Progenitor cell of endocrine pancreas (in vitro differentiated cells): Measurements from ENCODE around the gene PAPOLB. TPM values are rescaled to one million over a fixed set of nuclear protein-coding genes. Genes with fewer than 3 reads are reported as not detected.

Experiments used
- DNase-seq: peaks from one replicate; pipeline ENCODE4 v3.0.0; 2021; ENCODE audit warnings: low spot score; ENCODE audit not compliant: unreplicated experiment
- H3K27ac Mint-ChIP-seq: 2 replicates; pipeline ENCODE4 v1.8.0; 2021; ENCODE audit warnings: mild to moderate bottlenecking, moderate library complexity, mixed read lengths
- H3K27me3 Mint-ChIP-seq: 2 replicates; pipeline ENCODE4 v1.8.0; 2021; ENCODE audit warnings: mixed read lengths
- H3K36me3 Mint-ChIP-seq: 2 replicates; pipeline ENCODE4 v1.8.0; 2022; ENCODE audit warnings: mixed read lengths; ENCODE audit not compliant: insufficient read depth
- H3K4me1 Mint-ChIP-seq: 2 replicates; pipeline ENCODE4 v1.8.0; 2021; ENCODE audit warnings: low read depth, mixed read lengths
- H3K4me3 Mint-ChIP-seq: 2 replicates; pipeline ENCODE4 v1.8.0; 2021; ENCODE audit warnings: low read depth, mild to moderate bottlenecking, moderate library complexity, mixed read lengths
- H3K9me3 Mint-ChIP-seq: 2 replicates; pipeline ENCODE4 v1.8.0; 2021; ENCODE audit warnings: low read depth, mixed read lengths
- CTCF ChIP-seq: fragments of 200-600 bp; sonication (generic); IDR thresholded peaks from one replicate; pipeline ENCODE4 v1.5.0; 2021; ENCODE audit warnings: antibody characterized with exemption, mild to moderate bottlenecking; ENCODE audit not compliant: unreplicated experiment
- total RNA-seq: library from RNA; stranded (reverse); gene quantifications from 2 replicates; pipeline ENCODE4 v1.2.1, GENCODE V29; 2021

Gene PAPOLB
- total RNA-seq, 1 donor from 2014 or later: 0.10 TPM

GRCh38 chr7:4817178-4817901 is 44.5 kb downstream of the PAPOLB start:
- DNase-seq: no peak
- no peak overlapping the region for H3K4me3 Mint-ChIP-seq
- H3K27ac Mint-ChIP-seq: no peak overlapping the region
- TF ChIP-seq CTCF: no peak
- no peaks in the 10 kb centered on the region for H3K4me1 Mint-ChIP-seq
- H3K9me3 Mint-ChIP-seq: peaks cover 7% of the 10 kb centered on the region
- no peaks in the 10 kb centered on the region for H3K27me3 Mint-ChIP-seq
- H3K36me3 Mint-ChIP-seq: peaks cover 3% of the 10 kb centered on the region

- TF ChIP-seq CTCF: no peak
- H3K27ac Mint-ChIP-seq: no peak overlapping the region
- peaks cover 3% of the 10 kb centered on the region for H3K36me3 Mint-ChIP-seq
- H3K4me3 Mint-ChIP-seq: no peak overlapping the region
- peaks cover 7% of the 10 kb centered on the region for H3K9me3 Mint-ChIP-seq
- no peaks in the 10 kb centered on the region for H3K27me3 Mint-ChIP-seq
- no peak for DNase-seq
- no peaks in the 10 kb centered on the region for H3K4me1 Mint-ChIP-seq
Measured at GRCh38 chr7:4816419-4817080, 45.3 kb downstream of the PAPOLB start.

- no peaks in the 10 kb centered on the region for H3K27me3 Mint-ChIP-seq
- no peaks in the 10 kb centered on the region for H3K4me1 Mint-ChIP-seq
- H3K36me3 Mint-ChIP-seq: peaks cover 3% of the 10 kb centered on the region
- no peak overlapping the region for H3K27ac Mint-ChIP-seq
- peak; percentile 8 for TF ChIP-seq CTCF
- DNase-seq: no peak
- peaks cover 7% of the 10 kb centered on the region for H3K9me3 Mint-ChIP-seq
- H3K4me3 Mint-ChIP-seq: no peak overlapping the region
Measured at GRCh38 chr7:4815609-4816418, 46.0 kb downstream of the PAPOLB start.

GRCh38 chr7:4815121-4815520 is 46.7 kb downstream of the PAPOLB start:
- H3K9me3 Mint-ChIP-seq: peaks cover 7% of the 10 kb centered on the region
- H3K4me3 Mint-ChIP-seq: no peak overlapping the region
- no peak for TF ChIP-seq CTCF
- no peak overlapping the region for H3K27ac Mint-ChIP-seq
- no peaks in the 10 kb centered on the region for H3K27me3 Mint-ChIP-seq
- DNase-seq: no peak
- no peaks in the 10 kb centered on the region for H3K4me1 Mint-ChIP-seq
- H3K36me3 Mint-ChIP-seq: peaks cover 3% of the 10 kb centered on the region

GRCh38 chr7:4814433-4814832 is 47.4 kb downstream of the PAPOLB start:
- TF ChIP-seq CTCF: no peak
- H3K4me3 Mint-ChIP-seq: no peak overlapping the region
- H3K27ac Mint-ChIP-seq: peak overlapping the region; percentile 56
- no peaks in the 10 kb centered on the region for H3K4me1 Mint-ChIP-seq
- no peak for DNase-seq
- H3K9me3 Mint-ChIP-seq: peaks cover 7% of the 10 kb centered on the region
- H3K27me3 Mint-ChIP-seq: no peaks in the 10 kb centered on the region
- H3K36me3 Mint-ChIP-seq: peaks cover 3% of the 10 kb centered on the region
